ENCODE results near the gene TRAPPC10.
A peak's percentile ranks its signal among the peaks of the same experiment; 100 is the strongest.

The TRAPPC10 gene

GRCh38 chr21:44005071-44005470 lies 7.0 kb upstream of the TRAPPC10 start:
- Histone ChIP-seq H3K9me3 (no peaks in the 10 kb centered on the region), H3K4me3 (no peak overlapping the region), H3K4me1 (no peaks in the 10 kb centered on the region), H3K36me3 (replicated peaks) (no peaks in the 10 kb centered on the region), H3K27me3 (ENCODE audit: low read depth) (no peaks in the 10 kb centered on the region)
- in situ Hi-C loops (cut with MboI; ENCODE audit: low sequenced_read_pairs): no loop called here
- no peak for DNase-seq (ENCODE audit: low spot score in 2 of 2)

- in situ Hi-C loops (cut with MboI; ENCODE audit: low sequenced_read_pairs): no loop called here
- Histone ChIP-seq H3K27me3 (ENCODE audit: low read depth) (no peaks in the 10 kb centered on the region), H3K4me1 (no peaks in the 10 kb centered on the region), H3K36me3 (replicated peaks) (no peaks in the 10 kb centered on the region), H3K9me3 (no peaks in the 10 kb centered on the region), H3K4me3 (no peak overlapping the region)
- DNase-seq (ENCODE audit: low spot score in 2 of 2): no peak
These were observed 6.5 kb upstream of the TRAPPC10 start for GRCh38 chr21:44005593-44005992.

- Histone ChIP-seq H3K36me3 (replicated peaks) (no peaks in the 10 kb centered on the region), H3K27me3 (ENCODE audit: low read depth) (no peaks in the 10 kb centered on the region), H3K4me3 (no peak overlapping the region), H3K9me3 (no peaks in the 10 kb centered on the region), H3K4me1 (peaks cover under 1% of the 10 kb centered on the region; the same call in 1 of the 2 replicates)
- DNase-seq (ENCODE audit: low spot score in 2 of 2): no peak
- in situ Hi-C loops (cut with MboI; ENCODE audit: low sequenced_read_pairs): no loop called here
These were observed 6.0 kb upstream of the TRAPPC10 start for GRCh38 chr21:44006017-44006619.

GRCh38 chr21:44006656-44007055 lies 5.5 kb upstream of the TRAPPC10 start:
- H3K36me3 ChIP-seq (replicated peaks): peaks cover under 1% of the 10 kb centered on the region; the same call in 1 of the 2 replicates
- H3K27me3 ChIP-seq (ENCODE audit: low read depth): no peaks in the 10 kb centered on the region
- H3K4me3 ChIP-seq: no peak overlapping the region
- in situ Hi-C loops (cut with MboI; ENCODE audit: low sequenced_read_pairs): no loop called here
- no peak for DNase-seq (ENCODE audit: low spot score in 2 of 2)
- H3K4me1 ChIP-seq: peaks cover 2% of the 10 kb centered on the region; the same call in 1 of the 2 replicates
- no peaks in the 10 kb centered on the region for H3K9me3 ChIP-seq

- peaks cover 13% of the 10 kb centered on the region for H3K4me1 ChIP-seq
- DNase-seq (ENCODE audit: low spot score in 2 of 2): no peak
- in situ Hi-C loops (cut with MboI; ENCODE audit: low sequenced_read_pairs): no loop called here
These were observed 1.7 kb upstream of the TRAPPC10 start for GRCh38 chr21:44010429-44010828.

GRCh38 chr21:44011123-44011522 lies 986 bp upstream of the TRAPPC10 start:
- Histone ChIP-seq H3K4me1 (peaks cover 19% of the 10 kb centered on the region), H3K4me3 (peak overlapping the region; percentile 74), H3K36me3 (replicated peaks) (peaks cover 3% of the 10 kb centered on the region; the same call in 1 of the 2 replicates), H3K27me3 (ENCODE audit: low read depth) (no peaks in the 10 kb centered on the region), H3K9me3 (no peaks in the 10 kb centered on the region)
- DNase-seq (ENCODE audit: low spot score in 2 of 2): no peak
- in situ Hi-C loops (cut with MboI; ENCODE audit: low sequenced_read_pairs): no loop called here

More at GRCh38 chr21:44010429-44010828, 1.7 kb upstream of the TRAPPC10 start:
- Histone ChIP-seq H3K4me3 (no peak overlapping the region), H3K36me3 (replicated peaks) (peaks cover 3% of the 10 kb centered on the region; the same call in 1 of the 2 replicates), H3K27me3 (ENCODE audit: low read depth) (no peaks in the 10 kb centered on the region), H3K9me3 (no peaks in the 10 kb centered on the region)

- Histone ChIP-seq H3K4me3 (peak overlapping the region; percentile 74), H3K4me1 (peaks cover 19% of the 10 kb centered on the region), H3K27me3 (ENCODE audit: low read depth) (no peaks in the 10 kb centered on the region), H3K36me3 (replicated peaks) (peaks cover 3% of the 10 kb centered on the region; the same call in 1 of the 2 replicates), H3K9me3 (no peaks in the 10 kb centered on the region)
- peak in 1 of 2 experiments; percentile 74 for DNase-seq (ENCODE audit: low spot score in 2 of 2)
- in situ Hi-C loops (cut with MboI; ENCODE audit: low sequenced_read_pairs): no loop called here
These were observed 618 bp downstream of the TRAPPC10 start for GRCh38 chr21:44012474-44013379.

- Histone ChIP-seq H3K4me3 (peak overlapping the region; percentile 74), H3K4me1 (peaks cover 19% of the 10 kb centered on the region), H3K9me3 (no peaks in the 10 kb centered on the region), H3K27me3 (ENCODE audit: low read depth) (no peaks in the 10 kb centered on the region), H3K36me3 (replicated peaks) (peaks cover 3% of the 10 kb centered on the region; the same call in 1 of the 2 replicates)
- DNase-seq (ENCODE audit: low spot score in 2 of 2): peak; percentile 21 to 33
- in situ Hi-C loops (cut with MboI; ENCODE audit: low sequenced_read_pairs): no loop called here
These were observed 1.4 kb downstream of the TRAPPC10 start for GRCh38 chr21:44013380-44014088.

GRCh38 chr21:44017601-44018000 lies 5.5 kb downstream of the TRAPPC10 start:
- Histone ChIP-seq H3K27me3 (ENCODE audit: low read depth) (no peaks in the 10 kb centered on the region), H3K36me3 (replicated peaks) (no peaks in the 10 kb centered on the region), H3K9me3 (no peaks in the 10 kb centered on the region), H3K4me1 (peaks cover 24% of the 10 kb centered on the region), H3K4me3 (no peak overlapping the region)
- in situ Hi-C loops (cut with MboI; ENCODE audit: low sequenced_read_pairs): no loop called here
- no peak for DNase-seq (ENCODE audit: low spot score in 2 of 2)

- peaks cover 24% of the 10 kb centered on the region for H3K4me1 ChIP-seq
- in situ Hi-C loops (cut with MboI; ENCODE audit: low sequenced_read_pairs): no loop called here
- H3K27me3 ChIP-seq (ENCODE audit: low read depth): no peaks in the 10 kb centered on the region
These were observed 6.0 kb downstream of the TRAPPC10 start for GRCh38 chr21:44018127-44018526.

GRCh38 chr21:44018813-44019567 lies 6.9 kb downstream of the TRAPPC10 start:
- H3K4me1 ChIP-seq: peaks cover 15% of the 10 kb centered on the region
- in situ Hi-C loops (cut with MboI; ENCODE audit: low sequenced_read_pairs): no loop called here
- DNase-seq (ENCODE audit: low spot score in 2 of 2): no peak

More at GRCh38 chr21:44018127-44018526, 6.0 kb downstream of the TRAPPC10 start:
- no peaks in the 10 kb centered on the region for H3K9me3 ChIP-seq
- DNase-seq (ENCODE audit: low spot score in 2 of 2): no peak
- no peaks in the 10 kb centered on the region for H3K36me3 ChIP-seq (replicated peaks)
- no peak overlapping the region for H3K4me3 ChIP-seq

GRCh38 chr21:44019568-44019958 lies 7.5 kb downstream of the TRAPPC10 start:
- H3K4me1 ChIP-seq: peaks cover 13% of the 10 kb centered on the region
- no peak overlapping the region for H3K4me3 ChIP-seq
- H3K27me3 ChIP-seq (ENCODE audit: low read depth): no peaks in the 10 kb centered on the region
- H3K36me3 ChIP-seq (replicated peaks): no peaks in the 10 kb centered on the region
- no peak for DNase-seq (ENCODE audit: low spot score in 2 of 2)
- in situ Hi-C loops (cut with MboI; ENCODE audit: low sequenced_read_pairs): no loop called here
- no peaks in the 10 kb centered on the region for H3K9me3 ChIP-seq

More at GRCh38 chr21:44018813-44019567, 6.9 kb downstream of the TRAPPC10 start:
- no peak overlapping the region for H3K4me3 ChIP-seq
- no peaks in the 10 kb centered on the region for H3K36me3 ChIP-seq (replicated peaks)
- no peaks in the 10 kb centered on the region for H3K9me3 ChIP-seq
- H3K27me3 ChIP-seq (ENCODE audit: low read depth): no peaks in the 10 kb centered on the region

- DNase-seq (ENCODE audit: low spot score in 2 of 2): no peak
- Histone ChIP-seq H3K4me1 (peaks cover 13% of the 10 kb centered on the region), H3K9me3 (no peaks in the 10 kb centered on the region), H3K36me3 (replicated peaks) (no peaks in the 10 kb centered on the region), H3K27me3 (ENCODE audit: low read depth) (no peaks in the 10 kb centered on the region), H3K4me3 (no peak overlapping the region)
- in situ Hi-C loops (cut with MboI; ENCODE audit: low sequenced_read_pairs): no loop called here
These were observed 8.4 kb downstream of the TRAPPC10 start for GRCh38 chr21:44020551-44020950.

All from HAP-1 (cell line).